GM19395 (cell line): ENCODE measurements around the gene SPEF2.
A peak's percentile ranks its signal among the peaks of the same experiment; 100 is the strongest.

Experiments
- ATAC-seq: cut with Tn5 transposase; IDR thresholded peaks from one replicate; pipeline ENCODE4 v1.9.1; 2021; ENCODE audit warnings: mild to moderate bottlenecking, moderate library complexity; ENCODE audit not compliant: unreplicated experiment

The SPEF2 gene, protein sequence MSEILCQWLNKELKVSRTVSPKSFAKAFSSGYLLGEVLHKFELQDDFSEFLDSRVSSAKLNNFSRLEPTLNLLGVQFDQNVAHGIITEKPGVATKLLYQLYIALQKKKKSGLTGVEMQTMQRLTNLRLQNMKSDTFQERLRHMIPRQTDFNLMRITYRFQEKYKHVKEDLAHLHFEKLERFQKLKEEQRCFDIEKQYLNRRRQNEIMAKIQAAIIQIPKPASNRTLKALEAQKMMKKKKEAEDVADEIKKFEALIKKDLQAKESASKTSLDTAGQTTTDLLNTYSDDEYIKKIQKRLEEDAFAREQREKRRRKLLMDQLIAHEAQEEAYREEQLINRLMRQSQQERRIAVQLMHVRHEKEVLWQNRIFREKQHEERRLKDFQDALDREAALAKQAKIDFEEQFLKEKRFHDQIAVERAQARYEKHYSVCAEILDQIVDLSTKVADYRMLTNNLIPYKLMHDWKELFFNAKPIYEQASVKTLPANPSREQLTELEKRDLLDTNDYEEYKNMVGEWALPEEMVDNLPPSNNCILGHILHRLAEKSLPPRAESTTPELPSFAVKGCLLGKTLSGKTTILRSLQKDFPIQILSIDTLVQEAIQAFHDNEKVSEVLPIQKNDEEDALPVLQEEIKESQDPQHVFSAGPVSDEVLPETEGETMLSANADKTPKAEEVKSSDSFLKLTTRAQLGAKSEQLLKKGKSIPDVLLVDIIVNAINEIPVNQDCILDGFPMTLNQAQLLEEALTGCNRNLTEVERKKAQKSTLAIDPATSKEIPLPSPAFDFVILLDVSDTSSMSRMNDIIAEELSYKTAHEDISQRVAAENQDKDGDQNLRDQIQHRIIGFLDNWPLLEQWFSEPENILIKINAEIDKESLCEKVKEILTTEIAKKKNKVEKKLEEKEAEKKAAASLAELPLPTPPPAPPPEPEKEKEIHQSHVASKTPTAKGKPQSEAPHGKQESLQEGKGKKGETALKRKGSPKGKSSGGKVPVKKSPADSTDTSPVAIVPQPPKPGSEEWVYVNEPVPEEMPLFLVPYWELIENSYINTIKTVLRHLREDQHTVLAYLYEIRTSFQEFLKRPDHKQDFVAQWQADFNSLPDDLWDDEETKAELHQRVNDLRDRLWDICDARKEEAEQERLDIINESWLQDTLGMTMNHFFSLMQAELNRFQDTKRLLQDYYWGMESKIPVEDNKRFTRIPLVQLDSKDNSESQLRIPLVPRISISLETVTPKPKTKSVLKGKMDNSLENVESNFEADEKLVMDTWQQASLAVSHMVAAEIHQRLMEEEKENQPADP (N-terminal part only)

DNA sequence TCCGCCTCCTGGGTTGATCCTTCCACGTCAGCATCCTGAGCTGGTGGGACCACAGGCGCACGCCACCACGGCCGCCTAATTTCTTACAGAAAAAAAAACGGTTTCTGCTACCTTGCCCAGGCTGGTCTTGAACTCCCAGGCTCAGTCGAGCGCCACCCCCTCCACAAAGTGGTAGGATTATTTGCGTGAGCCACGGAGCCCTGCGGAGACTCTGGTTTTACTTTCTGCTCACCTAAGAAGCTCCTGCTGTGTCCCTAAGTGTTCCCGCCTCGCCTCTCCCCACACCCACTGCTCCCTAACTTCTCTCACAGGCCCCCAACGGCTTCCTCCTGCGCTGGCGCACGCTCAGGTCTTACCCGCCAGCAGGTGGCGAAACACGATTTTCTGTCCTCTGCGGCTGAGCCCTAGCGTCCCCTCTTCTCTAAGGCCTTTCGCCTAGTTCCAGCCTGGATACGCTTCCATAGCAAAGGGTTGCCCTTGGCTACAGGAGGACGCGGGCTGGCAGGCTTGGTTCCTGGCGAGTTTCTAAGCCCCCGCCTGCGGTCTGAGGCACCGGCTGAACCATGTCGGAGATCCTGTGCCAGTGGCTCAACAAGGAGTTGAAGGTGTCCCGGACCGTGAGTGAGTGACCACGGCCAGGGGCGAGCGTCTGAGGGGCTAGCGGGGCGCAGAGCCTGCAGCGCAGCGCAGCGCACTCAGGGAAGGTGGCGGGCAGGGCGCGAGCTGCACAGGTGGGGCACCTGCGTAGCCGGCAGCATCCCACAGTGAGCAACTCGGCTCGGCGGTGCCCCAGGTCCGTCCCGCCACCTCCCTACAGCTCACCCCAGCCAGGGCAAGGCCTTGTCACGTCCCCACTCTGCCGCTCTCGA, at the start of gene SPEF2:
Gene SPEF2 (plus strand): TSS at position 429 of the 869 bp plus-strand sequence. CDS start 135 bp downstream, at position 564.
- peak; percentile 92 for ATAC-seq

DNA sequence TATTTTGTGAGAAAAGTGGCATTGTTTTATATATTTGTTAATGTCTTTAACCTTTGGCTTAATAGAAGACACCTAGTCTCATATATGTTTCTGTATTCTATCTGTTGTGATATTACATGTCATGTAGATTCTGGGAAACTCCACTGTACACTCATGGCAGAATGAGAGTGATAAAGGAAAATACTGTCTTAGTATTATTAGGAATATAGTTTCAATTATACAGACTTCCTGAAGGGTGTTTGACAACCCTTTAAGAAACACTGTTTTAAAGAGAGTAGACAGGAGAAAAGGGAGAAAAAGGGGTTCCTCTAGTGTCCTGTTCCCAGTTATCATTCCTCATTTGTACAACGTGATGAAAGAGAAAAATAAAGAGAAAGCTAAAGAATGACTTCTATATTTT, 42.1 kb upstream of the SPEF2 start:
- ATAC-seq: no peak

DNA sequence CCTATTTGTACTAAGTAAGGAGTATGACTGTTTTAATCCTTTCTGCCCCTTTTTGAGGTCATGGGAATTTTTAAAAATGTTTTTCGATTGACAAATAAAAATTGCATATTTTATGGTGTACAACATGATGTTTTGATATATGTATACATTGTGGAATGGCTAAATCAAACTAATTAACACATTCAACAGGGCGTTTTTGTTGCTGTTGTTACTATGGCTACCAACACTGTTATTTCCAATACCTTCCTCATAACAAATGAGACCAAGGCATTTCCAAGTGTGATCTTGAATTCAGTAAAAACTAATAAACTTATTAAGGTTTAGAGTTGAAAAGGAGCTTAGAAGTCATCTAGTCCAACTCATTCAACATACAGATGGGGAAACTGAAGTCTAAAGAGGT, 30.2 kb upstream of the SPEF2 start:
- ATAC-seq: no peak

DNA sequence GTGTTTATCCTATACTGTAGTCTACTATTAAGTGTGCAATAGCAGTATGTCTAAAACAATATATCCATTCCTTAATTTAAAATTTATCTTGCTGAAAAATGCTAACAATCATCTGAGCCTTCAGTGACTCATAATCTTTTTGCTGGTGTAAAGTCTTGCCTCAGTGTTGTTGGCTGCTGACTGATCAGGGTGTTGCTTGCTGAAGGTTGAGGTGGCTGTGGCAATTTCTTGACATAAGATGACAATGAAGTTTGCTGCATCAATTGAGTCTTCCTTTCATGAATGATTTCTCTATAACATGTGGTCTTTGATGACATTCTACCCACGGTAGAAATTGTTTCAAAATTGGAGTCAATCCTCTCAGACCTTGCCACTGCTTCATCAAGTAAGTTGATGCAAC, 24.3 kb upstream of the SPEF2 start:
- ATAC-seq: no peak

DNA sequence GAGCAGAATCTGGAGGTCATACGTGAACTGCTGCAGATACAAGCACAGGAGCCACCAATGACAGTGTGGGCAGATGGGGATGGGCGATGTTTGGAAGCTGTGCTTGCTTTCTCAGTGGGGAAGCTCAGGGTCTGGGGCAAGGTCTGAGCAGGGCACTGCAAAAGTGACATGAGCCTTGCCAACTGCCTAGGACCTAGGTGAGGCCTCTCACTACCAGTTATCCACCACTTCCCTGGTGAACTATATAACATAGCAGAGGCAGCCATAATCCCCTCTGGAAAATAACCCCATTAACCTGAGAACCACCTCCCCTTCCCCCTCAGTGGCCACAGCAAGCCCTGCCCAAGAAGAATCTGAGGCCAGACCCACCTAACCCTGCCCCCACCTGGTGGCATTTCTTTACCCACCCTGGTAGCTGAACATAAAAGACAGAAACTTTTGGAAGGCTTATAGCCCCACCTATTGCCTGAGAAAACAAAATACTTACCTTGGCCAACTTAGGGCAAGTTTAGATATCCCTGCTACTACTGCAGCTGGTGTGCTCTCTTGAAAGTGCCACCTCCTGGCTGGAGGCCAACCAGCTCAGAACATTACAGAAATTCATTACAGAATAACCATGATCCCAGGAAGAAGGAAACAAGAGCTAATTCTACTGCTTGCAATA, 18.8 kb upstream of the SPEF2 start:
- ATAC-seq: no peak

DNA sequence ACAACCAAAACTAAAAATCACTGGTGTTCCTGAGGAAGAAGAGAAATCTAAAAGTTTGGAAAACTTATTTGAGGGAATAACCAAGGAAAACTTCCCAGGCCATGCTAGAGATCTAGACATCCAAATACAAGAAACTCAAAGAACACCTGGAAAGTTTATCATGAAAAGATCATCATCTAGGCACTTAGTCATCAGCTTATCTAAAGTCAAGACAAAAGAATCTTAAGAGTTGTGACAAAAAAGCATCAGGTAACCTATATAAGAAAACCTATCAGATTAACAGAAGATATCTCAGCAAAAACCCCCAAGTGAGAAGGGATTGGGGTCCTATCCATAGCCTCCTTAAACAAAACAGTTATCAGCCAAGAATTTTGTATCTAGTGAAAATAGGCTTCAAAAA, 17.1 kb upstream of the SPEF2 start:
- ATAC-seq: no peak

DNA sequence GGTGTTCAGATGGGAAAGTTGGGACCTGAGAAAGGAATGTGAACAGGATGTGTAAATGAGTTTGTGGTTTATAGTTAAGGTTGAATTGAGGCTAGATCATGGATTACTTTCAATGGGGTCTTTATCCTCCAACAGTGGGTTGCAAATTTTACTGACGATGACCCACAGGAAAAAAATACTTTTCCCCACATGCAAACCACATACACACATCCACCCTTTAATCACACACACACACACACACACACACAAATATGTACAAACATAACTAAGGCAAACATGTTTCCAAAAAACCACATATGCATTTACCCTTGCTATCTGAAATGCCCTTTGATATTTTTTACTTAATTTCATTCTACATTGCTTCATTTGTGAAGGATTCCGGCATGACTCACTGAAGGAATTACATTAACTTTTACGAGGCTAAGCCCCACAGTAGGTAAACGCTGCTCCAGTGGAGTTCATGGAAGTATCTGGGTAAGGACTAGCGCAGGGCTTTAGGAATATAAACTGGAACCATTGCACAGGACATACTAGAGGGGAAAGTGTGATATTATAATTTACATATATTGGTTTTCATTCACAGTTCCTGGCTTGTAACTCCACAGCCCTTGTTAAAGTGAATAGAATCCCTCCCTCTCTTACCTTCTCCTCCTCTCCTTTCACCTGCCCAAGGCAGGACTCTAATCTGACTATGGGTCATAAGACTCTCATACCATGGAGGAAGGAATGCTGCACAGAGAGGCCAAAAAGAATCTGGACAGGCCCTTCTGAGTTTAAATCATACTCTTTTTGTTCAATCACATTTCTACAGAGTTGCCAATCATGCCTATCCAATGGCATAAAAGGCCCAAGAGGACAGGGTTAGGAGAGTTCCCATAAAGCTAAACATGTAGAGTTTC, 8.5 kb upstream of the SPEF2 start:
- no peak for ATAC-seq

DNA sequence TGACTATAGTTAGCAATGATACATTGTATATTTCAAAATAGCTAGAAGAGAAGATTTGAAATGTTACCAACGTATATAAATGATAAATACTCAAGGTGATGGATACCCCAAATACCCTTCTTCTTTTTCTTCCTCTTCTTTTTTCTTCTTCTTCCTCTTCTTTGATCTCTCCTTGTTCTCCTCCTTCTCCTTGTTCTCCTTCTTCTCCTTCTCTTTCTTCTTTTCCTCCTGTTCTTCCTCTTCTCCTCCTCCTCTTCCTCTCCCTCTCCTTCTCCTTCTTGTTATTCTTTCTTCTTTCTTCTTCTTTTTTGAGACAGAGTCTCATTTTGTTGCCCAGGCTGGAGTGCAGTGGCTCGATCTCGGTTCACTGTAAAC, 616 bp upstream of the SPEF2 start:
- no peak for ATAC-seq

DNA sequence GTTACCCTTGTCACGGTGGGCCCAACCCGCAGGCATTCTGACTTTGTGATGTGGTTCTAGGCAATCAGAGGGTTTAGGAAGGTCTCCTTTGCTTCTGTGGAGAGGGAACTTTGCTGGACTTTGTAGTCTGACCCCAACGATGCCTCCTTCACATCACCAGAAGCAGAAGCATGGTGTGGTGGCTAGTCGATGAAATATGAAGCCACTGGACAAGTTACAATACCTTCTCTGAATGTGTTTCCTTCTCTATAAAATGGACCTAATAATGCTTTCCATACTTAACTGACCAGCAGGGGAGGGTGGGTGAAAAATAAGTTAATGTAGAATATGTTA, 607 bp downstream of the SPEF2 start:
- no peak for ATAC-seq

DNA sequence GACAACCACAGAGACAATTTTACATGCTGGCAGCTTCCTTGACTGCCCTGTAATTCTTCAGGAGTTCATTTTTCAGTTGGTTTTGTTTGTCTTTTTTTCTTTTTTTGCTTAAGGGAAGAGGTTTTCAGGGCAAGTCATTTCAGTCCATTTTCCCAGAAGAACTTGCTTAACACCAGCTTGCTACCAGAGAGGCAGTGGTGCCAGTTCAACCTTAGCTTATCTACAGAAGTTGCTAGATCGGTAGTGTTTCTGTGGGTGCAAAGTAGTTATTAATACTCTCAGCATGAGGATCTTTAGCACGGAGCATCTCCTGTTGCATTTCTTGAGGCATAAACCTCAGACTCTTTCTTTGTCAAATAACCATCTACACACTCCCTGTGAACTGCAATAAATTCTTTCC, 1.1 kb downstream of the SPEF2 start:
- ATAC-seq: no peak

DNA sequence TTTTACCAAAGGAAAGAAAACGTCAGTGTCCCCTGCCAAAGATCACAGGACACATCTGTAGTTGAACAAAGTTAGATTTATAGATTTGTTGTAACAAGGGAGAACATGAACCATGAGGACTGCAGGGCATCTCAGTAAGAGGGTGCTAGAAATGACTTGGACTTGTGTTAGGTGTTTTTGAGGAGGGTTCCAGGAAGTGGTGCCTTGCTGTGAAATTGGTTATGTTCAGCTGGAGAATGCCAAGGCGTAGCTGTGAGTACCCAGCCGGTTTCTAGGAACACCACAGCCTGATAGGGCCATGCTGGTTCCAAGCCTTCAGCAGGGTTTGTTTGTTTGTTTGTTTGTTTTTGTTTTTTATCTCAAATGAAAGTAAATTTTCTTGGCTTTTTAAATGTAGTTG, 5.3 kb downstream of the SPEF2 start:
- ATAC-seq: no peak

DNA sequence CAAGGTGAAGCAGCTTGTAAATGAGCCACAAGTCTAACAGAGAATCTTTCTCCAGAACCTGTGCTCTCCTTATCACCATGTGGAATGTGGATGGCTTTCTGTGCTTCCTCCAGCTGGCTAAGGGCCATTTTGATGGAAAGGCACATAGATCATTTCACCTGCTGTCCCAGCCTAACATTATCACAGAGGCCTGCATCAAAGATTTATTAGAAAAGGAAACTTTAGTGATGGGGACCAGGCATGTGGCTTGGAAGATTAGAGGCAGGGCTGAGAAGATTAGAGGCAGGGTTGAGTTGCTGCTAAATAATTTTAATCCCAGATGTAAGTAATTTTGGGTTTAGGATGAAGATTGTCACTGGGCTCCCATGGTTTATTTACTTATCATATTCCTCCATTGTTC, 6.3 kb downstream of the SPEF2 start:
- ATAC-seq: no peak

DNA sequence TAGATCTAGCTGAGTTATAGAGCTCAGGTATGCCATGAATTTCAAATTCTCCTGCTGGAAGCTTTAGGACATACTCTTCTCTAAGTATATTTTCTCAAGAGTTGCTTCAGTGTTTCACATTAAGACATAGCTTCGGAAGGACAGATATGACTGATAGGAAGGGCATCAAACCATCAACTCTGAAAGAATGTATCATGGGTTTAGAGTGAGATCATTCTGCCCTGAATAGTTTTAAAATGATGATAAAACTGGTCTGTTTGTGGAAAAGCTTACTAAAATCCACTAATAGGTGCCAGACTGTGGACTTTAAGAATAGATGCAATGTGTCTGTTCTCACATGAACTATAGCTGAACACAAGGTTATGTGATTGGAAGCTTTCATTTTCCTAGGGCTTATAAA, 8.4 kb downstream of the SPEF2 start:
- ATAC-seq: no peak

DNA sequence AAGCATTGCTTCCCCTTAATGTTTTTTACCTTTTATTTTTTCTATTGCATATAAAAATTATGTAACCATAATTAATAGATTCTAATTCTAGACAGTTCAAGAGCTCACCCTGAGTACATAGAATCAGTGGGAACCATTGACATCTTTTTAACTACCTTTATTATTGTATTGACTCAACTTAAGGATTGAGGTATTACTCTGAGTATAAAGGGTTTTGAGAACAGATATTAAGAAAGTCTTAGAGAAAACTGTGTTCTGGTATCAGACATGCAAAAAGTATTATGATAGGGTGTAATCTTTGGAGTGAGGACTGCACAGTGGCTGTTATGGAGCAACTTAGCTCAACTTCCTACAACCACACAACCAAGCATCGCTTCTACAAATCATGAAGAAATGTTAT, 8.9 kb downstream of the SPEF2 start:
- no peak for ATAC-seq

DNA sequence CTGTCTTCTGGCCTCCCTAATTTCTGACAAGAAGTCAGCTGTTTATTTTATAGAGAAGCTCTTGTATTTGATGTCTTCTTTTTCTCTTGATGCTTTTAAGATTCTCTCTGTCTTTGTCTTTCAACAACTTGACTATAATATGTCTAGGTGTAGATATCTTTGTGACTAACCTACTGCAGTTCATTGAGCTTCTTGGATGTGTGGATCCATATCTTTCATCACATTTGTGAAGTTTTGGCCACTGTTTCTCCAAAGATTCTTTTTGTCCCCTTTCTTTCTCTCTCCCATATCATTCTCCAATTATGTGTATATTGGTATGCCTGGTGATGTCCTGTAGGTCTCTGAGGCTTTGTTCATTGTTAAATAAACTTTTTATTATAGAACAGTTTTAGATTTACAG, 16.7 kb downstream of the SPEF2 start:
- no peak for ATAC-seq

DNA sequence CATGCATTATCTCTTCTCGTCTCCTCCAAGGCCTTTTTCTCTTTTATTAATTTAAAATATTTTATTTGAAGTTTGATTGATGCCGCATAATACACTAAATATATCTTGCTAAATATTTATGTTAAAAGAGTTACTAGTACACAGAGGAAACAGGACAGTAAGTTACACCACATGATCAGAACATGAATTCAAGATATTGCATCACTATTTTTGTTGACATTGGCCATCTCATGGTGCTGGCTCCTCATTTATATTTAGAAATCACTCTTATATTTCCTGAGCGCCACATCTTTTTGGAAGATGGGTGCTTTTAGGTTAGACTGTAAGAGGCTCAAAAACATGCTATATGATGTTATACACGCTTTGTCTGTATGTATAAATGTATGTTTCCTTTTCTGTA, 23.0 kb downstream of the SPEF2 start:
- no peak for ATAC-seq

DNA sequence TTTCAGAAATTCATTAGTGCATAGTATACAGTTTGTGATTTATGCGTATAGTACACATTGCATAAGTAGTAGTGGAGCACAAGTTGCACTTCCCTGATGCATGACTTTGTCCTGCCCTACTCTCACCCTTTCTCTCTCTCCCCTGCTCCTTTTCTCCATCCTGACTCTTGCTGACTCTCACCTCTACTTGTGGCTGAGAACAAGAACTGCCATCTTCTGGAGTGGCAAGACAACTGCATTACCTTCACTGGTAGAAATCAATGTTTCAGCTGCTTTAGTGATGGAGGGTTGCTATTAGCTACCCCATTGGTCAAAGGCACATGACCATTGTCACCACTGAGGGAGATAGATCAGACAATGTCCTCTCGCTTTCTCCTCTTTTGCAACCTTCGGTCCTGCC, 26.9 kb downstream of the SPEF2 start:
- ATAC-seq: no peak

DNA sequence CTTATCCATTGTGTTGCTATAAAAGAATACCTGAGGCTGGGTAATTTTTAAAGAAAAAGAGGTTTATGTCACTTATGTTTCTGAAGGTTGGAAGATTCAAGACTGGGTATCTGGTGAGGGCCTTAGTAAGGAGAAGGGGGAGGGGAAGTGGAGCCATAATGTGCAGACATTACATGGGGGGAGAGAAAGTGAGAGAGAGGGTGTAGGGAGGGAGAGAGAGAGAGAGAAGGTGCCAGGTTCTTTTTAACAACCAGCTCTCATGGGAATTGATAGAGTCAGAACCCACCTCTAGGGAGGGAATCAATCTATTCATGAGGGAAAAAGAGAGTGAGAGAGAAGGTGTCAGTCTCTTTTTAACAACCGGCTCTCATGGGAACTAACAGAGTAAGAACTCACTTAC, 29.5 kb downstream of the SPEF2 start:
- no peak for ATAC-seq

DNA sequence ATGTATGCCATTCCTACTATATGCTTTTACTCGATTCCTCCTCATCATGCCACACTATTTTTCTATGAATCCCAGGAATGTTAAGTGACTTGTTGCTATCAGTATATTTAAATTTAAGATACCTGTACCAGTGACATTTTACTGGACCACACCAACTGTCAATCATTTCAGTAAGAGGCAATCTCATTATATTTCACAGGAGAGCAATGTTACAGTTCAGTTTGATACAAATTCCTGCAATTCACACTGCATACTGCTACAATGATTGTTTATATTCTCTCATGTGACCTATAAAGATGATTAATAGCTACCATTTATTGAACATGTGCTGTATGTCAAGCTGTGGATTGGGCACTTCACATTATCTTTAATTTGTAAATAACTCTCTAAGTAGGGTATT, 30.0 kb downstream of the SPEF2 start:
- no peak for ATAC-seq
